K562 (cell line): Measurements from ENCODE around the gene EGFL7. TPM values are rescaled to one million over a fixed set of nuclear protein-coding genes. Genes with fewer than 3 reads are reported as not detected.

Source experiments
- ATF1 ChIP-seq, 2 experiments: fragments of 450-650 bp in 1 of 2; IDR thresholded peaks; 2 replicates each; pipeline ENCODE4 v1.6.1; 2016; ENCODE audit warnings: missing compliant biosample characterization in 1 of 2, missing genetic modification characterization in 1 of 2
- BRD9 ChIP-seq: fragments of 450-650 bp; IDR thresholded peaks from 2 replicates; pipeline ENCODE4 v1.6.1; 2018; ENCODE audit warnings: low read depth; ENCODE audit not compliant: partially characterized antibody
- E2F6 ChIP-seq, 2 experiments: IDR thresholded peaks; 2 replicates each; pipeline ENCODE4 v1.6.1; 2011; ENCODE audit warnings: borderline replicate concordance in 1 of 2, control low read depth in 1 of 2, low read depth in 1 of 2, low read length in 1 of 2, mild to moderate bottlenecking in 1 of 2, mixed read lengths in 1 of 2, moderate library complexity in 1 of 2; ENCODE audit not compliant: insufficient read depth in 1 of 2, insufficient read length in 1 of 2, poor library complexity in 1 of 2, severe bottlenecking in 1 of 2; ENCODE audit errors: extremely low read depth in 1 of 2
- FOXP1 ChIP-seq: sonication (generic); formaldehyde crosslinking; IDR thresholded peaks from 2 replicates; pipeline ENCODE4 v1.8.0; 2022; ENCODE audit warnings: mild to moderate bottlenecking, missing genetic modification reagents
- HDAC2 ChIP-seq: fragments of 450-650 bp; IDR thresholded peaks from 2 replicates; pipeline ENCODE4 v1.6.1; 2016; ENCODE audit warnings: mild to moderate bottlenecking
- JUND ChIP-seq, 2 experiments: IDR thresholded peaks; 2 replicates in 1 of 2; 3 replicates in 1 of 2; pipeline ENCODE4 v1.6.1; 2011; ENCODE audit warnings: borderline replicate concordance in 2 of 2, low read depth in 2 of 2, low read length in 2 of 2, improper control_type of control experiment in 1 of 2, missing biosample characterization in 1 of 2, missing genetic modification characterization in 1 of 2, missing genetic modification reagents in 1 of 2
- KAT7 ChIP-seq: sonication (generic); formaldehyde crosslinking; IDR thresholded peaks from 2 replicates; pipeline ENCODE4 v1.8.0; 2022; ENCODE audit warnings: missing genetic modification reagents, mild to moderate bottlenecking, borderline replicate concordance
- KLF16 ChIP-seq: IDR thresholded peaks from 2 replicates; pipeline ENCODE4 v1.6.1; 2016; ENCODE audit warnings: antibody characterized with exemption
- MTA1 ChIP-seq: fragments of 450-650 bp; IDR thresholded peaks from 2 replicates; pipeline ENCODE4 v1.6.1; 2017; ENCODE audit warnings: borderline replicate concordance
- SMAD4 ChIP-seq: fragments of 250-450 bp; sonication (Bioruptor Pico); conservative IDR thresholded peaks from 2 replicates; pipeline ENCODE4 v1.8.0; 2021; ENCODE audit warnings: inconsistent platforms, mild to moderate bottlenecking, moderate library complexity
- SPI1 ChIP-seq: IDR thresholded peaks from 2 replicates; pipeline ENCODE4 v1.6.1; 2011; ENCODE audit warnings: low read depth, low read length, control low read depth, borderline replicate concordance
- SRSF3 ChIP-seq: fragments of 200-400 bp; formaldehyde crosslinking; IDR thresholded peaks from 2 replicates; pipeline ENCODE4 v1.6.1; 2016; ENCODE audit warnings: mild to moderate bottlenecking, low read length, moderate library complexity; ENCODE audit not compliant: insufficient read depth
- THAP12 ChIP-seq: fragments of 250-450 bp; sonication (Bioruptor Pico); IDR thresholded peaks from 2 replicates; pipeline ENCODE4 v1.9.0; 2021; ENCODE audit warnings: mild to moderate bottlenecking, inconsistent platforms
- ZBED1 ChIP-seq: IDR thresholded peaks from 2 replicates; pipeline ENCODE4 v1.6.1; 2014
- ZNF12 ChIP-seq: sonication (generic); formaldehyde crosslinking; IDR thresholded peaks from 2 replicates; pipeline ENCODE4 v1.4.0; 2020; ENCODE audit warnings: mild to moderate bottlenecking, missing genetic modification reagents
- ZNF175 ChIP-seq: fragments of 200-800 bp; sonication (Bioruptor generic); IDR thresholded peaks from 2 replicates; pipeline ENCODE4 v1.6.1; 2016; ENCODE audit warnings: low read depth, mild to moderate bottlenecking, missing genetic modification characterization, missing compliant biosample characterization
- ZNF232 ChIP-seq: sonication (generic); formaldehyde crosslinking; IDR thresholded peaks from 2 replicates; pipeline ENCODE4 v1.8.0; 2022; ENCODE audit warnings: mild to moderate bottlenecking, missing genetic modification reagents
- ZNF239 ChIP-seq: fragments of 250-450 bp; sonication (Bioruptor Pico); IDR thresholded peaks from 2 replicates; pipeline ENCODE4 v1.4.0; 2020; ENCODE audit warnings: mild to moderate bottlenecking
- ZNF511 ChIP-seq: sonication (generic); formaldehyde crosslinking; IDR thresholded peaks from 2 replicates; pipeline ENCODE4 v1.8.0; 2022; ENCODE audit warnings: mild to moderate bottlenecking, missing genetic modification reagents
- ZNF512 ChIP-seq: IDR thresholded peaks from 2 replicates; pipeline ENCODE4 v1.6.1; 2016; ENCODE audit warnings: missing genetic modification characterization, missing compliant biosample characterization
- ZNF717 ChIP-seq: fragments of 250-450 bp; sonication (Bioruptor Pico); IDR thresholded peaks from 2 replicates; pipeline ENCODE4 v1.5.0; 2021
- polyA plus RNA-seq, 8 experiments: library from polyadenylated mRNA; depleted of rRNA in 4 of 8; stranded (reverse) in 5 of 8; unstranded in 3 of 8; fragments of >200 nt; fragmentation: Nextera tagmentation in 2 of 8; fragmentation: Illumina TruSeq in 1 of 8; extraction: Ambion mirVana in 2 of 8; extraction: Trizol in 1 of 8; gene quantifications; 2 replicates each; pipeline versions ENCODE4 v1.2.1 to v1.2.3, GENCODE V29; 2011 to 2014; ENCODE audit warnings: inconsistent platforms in 1 of 8, missing spikeins in 1 of 8
- total RNA-seq, 7 experiments: library from RNA; depleted of rRNA in 6 of 7; stranded (reverse); fragments of >200 nt in 6 of 7; fragmentation: Illumina TruSeq in 2 of 7; extraction: Trizol in 2 of 7; gene quantifications; 2 replicates each; pipeline versions ENCODE4 v1.2.1 to v1.2.3, GENCODE V29; 2011 to 2021; ENCODE audit warnings: low replicate concordance in 1 of 7

EGFL7 gene
- total and polyA plus RNA-seq, 9 of the 15 experiments (the other 6 are each of a cell fraction or from before 2014, with no cell fraction given), result 1.5 to 286 (median 55.5) TPM

GRCh38 chr9:136614372-136614922 is 48.3 kb upstream of the EGFL7 start (continued):
- TF ChIP-seq FOXP1 (CRISPR knock-in tag) (no peak; the same call in 1 of the 2 replicates), ZBED1 (no peak), HDAC2 (0 out of 2 replicates have a peak, but pooled peaks have one; percentile 17), SRSF3 (no peak), SMAD4 (CRISPR knock-in tag) (peak; percentile 53; the same call in 1 of the 2 replicates), KAT7 (CRISPR knock-in tag) (no peak), MTA1 (no peak), ZNF239 (no peak), KLF16 (no peak; the same call in 1 of the 2 replicates), SPI1 (peak; percentile 22; the same call in 1 of the 2 replicates), ZNF512 (no peak), ZNF511 (peak; percentile 41; the same call in 1 of the 2 replicates), ZNF12 (CRISPR knock-in tag) (no peak; the same call in 1 of the 2 replicates), THAP12 (CRISPR knock-in tag) (no peak), JUND (IDR thresholded peaks at IDR 0.05; ENCODE audit: borderline replicate concordance, low read depth, low read length) (peak; percentile 97), JUND (tag; IDR thresholded peaks at IDR 0.05; ENCODE audit: borderline replicate concordance, low read depth, low read length) (peak; percentile 87; the same call in 1 of the 3 replicates), ATF1 (CRISPR knock-in tag; IDR thresholded peaks at IDR 0.05) (no peak), ATF1 (tag; IDR thresholded peaks at IDR 0.05) (no peak), E2F6 (IDR thresholded peaks at IDR 0.05; ENCODE audit: borderline replicate concordance in 1 of 2, extremely low read depth in 1 of 2, insufficient read depth in 1 of 2, insufficient read length in 1 of 2, low read depth in 1 of 2, low read length in 1 of 2, poor library complexity in 1 of 2, severe bottlenecking in 1 of 2) (peak in 1 of 2 experiments; percentile 34), ZNF232 (CRISPR knock-in tag) (no peak), ZNF717 (CRISPR knock-in tag) (no peak), BRD9 (no peak), ZNF175 (CRISPR knock-in tag) (no peak)
